Smooth muscle cell (in vitro differentiated cells): ENCODE results near the gene TUBA4B. TPM values are rescaled to one million over a fixed set of nuclear protein-coding genes. Genes with fewer than 3 reads are reported as not detected.

Experiments
- DNase-seq: peaks from one replicate; lab custom pipeline; 2025; ENCODE audit not compliant: unreplicated experiment; lab: John Stamatoyannopoulos, UW
- H2AFZ ChIP-seq: fragments of 200-600 bp; sonication (generic); 2 replicates; pipeline ENCODE4 v1.6.0; 2016; ENCODE audit warnings: antibody characterized with exemption, low read depth, mild to moderate bottlenecking
- H3F3A ChIP-seq: fragments of 200-600 bp; sonication (generic); 2 replicates; pipeline ENCODE4 v1.6.0; 2017; ENCODE audit warnings: antibody characterized with exemption, low read depth
- H3K27ac ChIP-seq: fragments of 200-600 bp; sonication (generic); 2 replicates; pipeline ENCODE4 v1.5.1; 2016; ENCODE audit warnings: low read depth, mild to moderate bottlenecking
- H3K27me3 ChIP-seq: fragments of 200-600 bp; sonication (generic); 2 replicates; pipeline ENCODE4 v1.6.1; 2016; ENCODE audit warnings: low read depth, mild to moderate bottlenecking
- H3K36me3 ChIP-seq: fragments of 200-600 bp; sonication (generic); 2 replicates; pipeline ENCODE4 v1.5.1; 2016; ENCODE audit warnings: low read depth
- H3K4me1 ChIP-seq: fragments of 200-600 bp; sonication (generic); 2 replicates; pipeline ENCODE4 v1.5.1; 2016; ENCODE audit warnings: low read depth
- H3K4me2 ChIP-seq: fragments of 200-600 bp; sonication (generic); 2 replicates; pipeline ENCODE4 v1.6.0; 2016; ENCODE audit warnings: mild to moderate bottlenecking
- H3K4me3 ChIP-seq: fragments of 200-600 bp; sonication (generic); 2 replicates; pipeline ENCODE4 v1.5.1; 2016; ENCODE audit warnings: mild to moderate bottlenecking
- H3K79me2 ChIP-seq: fragments of 200-600 bp; sonication (generic); 2 replicates; pipeline ENCODE4 v1.6.0; 2016; ENCODE audit warnings: low read depth, mild to moderate bottlenecking
- H3K9ac ChIP-seq: fragments of 200-600 bp; sonication (generic); 2 replicates; pipeline ENCODE4 v1.6.0; 2016; ENCODE audit warnings: low read depth
- H3K9me3 ChIP-seq: fragments of 200-600 bp; sonication (generic); replicated peaks from 2 replicates; pipeline ENCODE4 v1.5.1; 2016; ENCODE audit warnings: low read depth
- H4K20me1 ChIP-seq: fragments of 200-600 bp; sonication (generic); 2 replicates; pipeline ENCODE4 v1.6.0; 2016; ENCODE audit warnings: low read depth
- CTCF ChIP-seq: fragments of 200-600 bp; sonication (generic); IDR thresholded peaks from 2 replicates; pipeline ENCODE4 v1.5.1; 2017; ENCODE audit warnings: borderline replicate concordance, mild to moderate bottlenecking, antibody characterized with exemption; ENCODE audit not compliant: insufficient read depth, poor library complexity, severe bottlenecking
- WGBS: methylation state at CpG from one replicate; pipeline ENCODE4 v1.1.7; 2016; ENCODE audit warnings: low lambda C conversion rate; 5-methylcytosine and 5-hydroxymethylcytosine counted together
- polyA plus RNA-seq: library from polyadenylated mRNA; unstranded; fragments of >200 nt; fragmentation: Nextera tagmentation; extraction: Ambion mirVana; gene quantifications from 2 replicates; pipeline ENCODE4 v1.2.1, GENCODE V29; 2016
- total RNA-seq: library from RNA; depleted of rRNA; stranded (reverse); fragments of >200 nt; gene quantifications from 2 replicates; pipeline ENCODE4 v1.2.3, GENCODE V29; 2014

Gene TUBA4B
- total and polyA plus RNA-seq, 2 experiments from 2014 or later, result not detected

GRCh38 chr2:219247678-219248642 is 5.1 kb upstream of the TUBA4B start:
- no peak for DNase-seq
- Histone ChIP-seq H3K27me3 (peaks cover 14% of the 10 kb centered on the region), H3K36me3 (no peaks in the 10 kb centered on the region), H3K4me2 (no peak overlapping the region), H3K79me2 (peaks cover 13% of the 10 kb centered on the region), H3K4me1 (peaks cover 13% of the 10 kb centered on the region), H4K20me1 (no peaks in the 10 kb centered on the region), H3K9ac (no peak overlapping the region), H3K4me3 (no peak overlapping the region), H3K9me3 (no peaks in the 10 kb centered on the region), H3K27ac (peak overlapping the region; percentile 89), H2AFZ (no peak overlapping the region), H3F3A (peaks cover 12% of the 10 kb centered on the region)
- TF ChIP-seq CTCF, result no peak
- WGBS, result 95% methylated on average over 17 of the region's 17 CpGs

GRCh38 chr2:219248845-219249202 is 4.2 kb upstream of the TUBA4B start:
- Histone ChIP-seq H3K27me3 (peaks cover 23% of the 10 kb centered on the region), H3K4me1 (peaks cover 20% of the 10 kb centered on the region), H3K4me2 (peak overlapping the region; percentile 58), H3K4me3 (no peak overlapping the region), H3F3A (peaks cover 12% of the 10 kb centered on the region), H4K20me1 (no peaks in the 10 kb centered on the region), H3K36me3 (no peaks in the 10 kb centered on the region), H3K9ac (no peak overlapping the region), H2AFZ (no peak overlapping the region), H3K27ac (peak overlapping the region; percentile 89), H3K79me2 (peaks cover 13% of the 10 kb centered on the region), H3K9me3 (no peaks in the 10 kb centered on the region)
- WGBS, result 87% methylated on average over 2 of the region's 2 CpGs
- TF ChIP-seq CTCF, result no peak
- no peak for DNase-seq

GRCh38 chr2:219249203-219249980 is 3.7 kb upstream of the TUBA4B start:
- Histone ChIP-seq H2AFZ (no peak overlapping the region), H3K4me1 (peaks cover 22% of the 10 kb centered on the region), H3K9me3 (no peaks in the 10 kb centered on the region), H3K36me3 (no peaks in the 10 kb centered on the region), H3K79me2 (peaks cover 13% of the 10 kb centered on the region), H3F3A (peaks cover 12% of the 10 kb centered on the region), H3K4me3 (no peak overlapping the region), H3K27ac (peak overlapping the region; percentile 89), H3K9ac (no peak overlapping the region), H3K4me2 (peak overlapping the region; percentile 58), H3K27me3 (peaks cover 29% of the 10 kb centered on the region), H4K20me1 (no peaks in the 10 kb centered on the region)
- DNase-seq, result no peak
- WGBS, result 45% methylated on average over 7 of the region's 7 CpGs
- no peak for TF ChIP-seq CTCF
